Keratinocyte (primary cell): ENCODE measurements around the gene ANKRD10. TPM values are rescaled to one million over a fixed set of nuclear protein-coding genes. Genes with fewer than 3 reads are reported as not detected.

Source experiments
- DNase-seq: peaks from one replicate; pipeline ENCODE4 v3.0.0-alpha.2; 2011; ENCODE audit warnings: low read depth, missing footprints, low spot score
- FAIRE-seq: peaks from 2 replicates; lab custom pipeline; 2011; peaks lifted over from hg19 to GRCh38; lab: Jason Lieb, UNC
- H2AFZ ChIP-seq: 2 replicates; pipeline ENCODE4 v1.6.0; 2012; ENCODE audit warnings: low read length, control low read depth, inconsistent platforms; ENCODE audit not compliant: control insufficient read depth
- H3K27ac ChIP-seq: 2 replicates; pipeline ENCODE4 v1.5.1; 2011; ENCODE audit warnings: low read length; ENCODE audit not compliant: control insufficient read depth, insufficient read depth
- H3K27me3 ChIP-seq: 3 replicates; pipeline ENCODE4 v1.6.0; 2011; ENCODE audit warnings: low read length; ENCODE audit not compliant: control insufficient read depth, insufficient read depth; ENCODE audit errors: extremely low read depth
- H3K36me3 ChIP-seq, 2 experiments: 2 replicates in 1 of 2; 3 replicates in 1 of 2; pipeline ENCODE4 v1.5.1; 2011; ENCODE audit warnings: low read length in 2 of 2, mild to moderate bottlenecking in 1 of 2; ENCODE audit not compliant: control insufficient read depth in 2 of 2, insufficient read depth in 2 of 2; ENCODE audit errors: extremely low read depth in 1 of 2
- H3K4me1 ChIP-seq: 3 replicates; pipeline ENCODE4 v1.5.1; 2011; ENCODE audit warnings: low read length; ENCODE audit not compliant: control insufficient read depth, insufficient read depth; ENCODE audit errors: extremely low read depth
- H3K4me2 ChIP-seq: 3 replicates; pipeline ENCODE4 v1.6.0; 2011; ENCODE audit warnings: low read depth, low read length; ENCODE audit not compliant: control insufficient read depth, insufficient read depth; ENCODE audit errors: extremely low read depth
- H3K4me3 ChIP-seq, 3 experiments: fragments of 200-600 bp in 1 of 3; sonication (generic) in 1 of 3; 2 replicates in 2 of 3; 3 replicates in 1 of 3; pipeline ENCODE4 v1.5.1; 2011 to 2016; ENCODE audit warnings: low read length in 3 of 3, mild to moderate bottlenecking in 3 of 3, control low read depth in 2 of 3, inconsistent platforms in 1 of 3, low read depth in 1 of 3, mixed read lengths in 1 of 3, mixed run types in 1 of 3, moderate library complexity in 1 of 3; ENCODE audit not compliant: control insufficient read depth in 2 of 3, insufficient read depth in 2 of 3; ENCODE audit errors: extremely low read depth in 1 of 3
- H3K79me2 ChIP-seq: 2 replicates; pipeline ENCODE4 v1.6.0; 2012; ENCODE audit warnings: low read length; ENCODE audit not compliant: control insufficient read depth, insufficient read depth
- H3K9ac ChIP-seq: 3 replicates; pipeline ENCODE4 v1.6.0; 2011; ENCODE audit warnings: low read length; ENCODE audit not compliant: control insufficient read depth, insufficient read depth; ENCODE audit errors: extremely low read depth
- H3K9me1 ChIP-seq: 3 replicates; pipeline ENCODE4 v1.6.0; 2011; ENCODE audit warnings: low read length; ENCODE audit not compliant: control insufficient read depth, insufficient read depth; ENCODE audit errors: extremely low read depth
- H3K9me3 ChIP-seq: 2 replicates; pipeline ENCODE4 v1.5.1; 2012; ENCODE audit warnings: low read depth, low read length; ENCODE audit not compliant: control insufficient read depth
- H4K20me1 ChIP-seq: 3 replicates; pipeline ENCODE4 v1.6.0; 2011; ENCODE audit warnings: low read length; ENCODE audit not compliant: control insufficient read depth, insufficient read depth; ENCODE audit errors: extremely low read depth
- EZH2 ChIP-seq: IDR thresholded peaks from one replicate; pipeline ENCODE4 v1.6.1; 2012; ENCODE audit warnings: inconsistent platforms, mild to moderate bottlenecking, low read length, moderate library complexity
- dilution Hi-C: fragments of 300-500 bp; cut with MboI; formaldehyde crosslinking; loops from one replicate; pipeline ENCODE4 v1.7.0; 2020; ENCODE audit warnings: low sequenced_read_pairs; ENCODE audit not compliant: extremely low pct_ligation_motif_present
- polyA plus RNA-seq, 5 experiments: library from polyadenylated mRNA; depleted of rRNA in 3 of 5; stranded (reverse) in 3 of 5; stranded (forward) in 1 of 5; unstranded in 1 of 5; fragments of >200 nt; gene quantifications; 1 replicate in 1 of 5; 2 replicates in 3 of 5; 3 replicates in 1 of 5; pipeline versions ENCODE4 v1.2.1 to v1.2.3, GENCODE V29; 2011 to 2012; ENCODE audit warnings: missing spikeins in 2 of 5, low read depth in 1 of 5, low replicate concordance in 1 of 5
- TF ChIP-seq, protein P1 (sequence below), 3 experiments: IDR thresholded peaks in 1 of 3; conservative IDR thresholded peaks in 1 of 3; optimal IDR thresholded peaks in 1 of 3; 2 replicates in 2 of 3; 3 replicates in 1 of 3; pipeline versions ENCODE3 to v1.5.1; 2011; ENCODE audit warnings: low read length in 3 of 3, mild to moderate bottlenecking in 3 of 3, moderate library complexity in 2 of 3, control low read depth in 1 of 3, inconsistent platforms in 1 of 3; ENCODE audit not compliant: insufficient read depth in 2 of 3; ENCODE audit errors: extremely low read depth in 1 of 3

Gene ANKRD10
- polyA plus RNA-seq, 1 donor (not counting 4 experiments of a cell fraction or from before 2014, with no cell fraction given): 58.1 TPM

DNA sequence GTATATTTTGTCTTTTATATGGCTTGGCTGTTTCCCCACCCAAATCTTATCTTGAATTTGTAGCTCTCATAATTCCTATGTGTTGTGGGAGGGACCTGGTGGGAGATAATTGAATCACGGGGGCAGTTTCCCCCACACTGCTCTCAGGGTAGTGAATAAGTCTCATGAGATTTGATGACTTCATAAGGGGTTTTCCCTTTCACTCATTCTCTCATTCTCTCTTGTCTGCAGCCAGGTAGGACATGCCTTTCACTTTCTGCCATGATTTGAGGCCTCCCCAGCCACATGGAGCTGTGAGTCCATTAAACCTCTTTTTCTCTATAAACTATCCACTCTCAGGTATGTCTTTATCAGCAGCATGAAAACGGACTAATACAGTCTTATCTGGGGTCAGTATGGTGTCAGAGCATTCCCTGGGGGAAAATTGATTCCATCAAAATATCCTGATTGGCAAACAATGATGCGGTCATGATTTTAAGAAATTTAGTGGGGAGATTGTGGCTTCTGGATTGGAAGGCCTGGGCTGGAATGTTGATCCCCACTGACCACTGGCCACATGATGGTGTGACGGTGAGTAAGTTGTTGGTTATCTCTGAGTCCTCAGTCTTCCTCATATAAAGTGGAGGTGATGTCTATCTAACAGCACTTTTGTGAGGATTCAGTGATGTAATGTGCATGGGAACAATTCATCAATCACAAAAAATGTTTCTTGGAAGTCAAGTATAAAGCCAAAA lies 27.5 kb upstream of the ANKRD10 start:
- peaks cover 11% of the 10 kb centered on the region for H3K4me1 ChIP-seq
- no peaks in the 10 kb centered on the region for H3K27me3 ChIP-seq
- no peaks in the 10 kb centered on the region for H3K9me3 ChIP-seq
- H2AFZ ChIP-seq: no peak overlapping the region
- DNase-seq: no peak
- H4K20me1 ChIP-seq: no peaks in the 10 kb centered on the region
- no peaks in the 10 kb centered on the region for H3K9me1 ChIP-seq
- peak overlapping the region; percentile 21 for H3K27ac ChIP-seq
- FAIRE-seq: no peak
- H3K79me2 ChIP-seq: no peaks in the 10 kb centered on the region
- H3K9ac ChIP-seq: no peak overlapping the region
- dilution Hi-C loops: no loop called here
- H3K36me3 ChIP-seq: no peaks in the 10 kb centered on the region
- H3K4me2 ChIP-seq: no peak overlapping the region
- H3K4me3 ChIP-seq: no peak overlapping the region
- no peak for TF ChIP-seq EZH2
- TF ChIP-seq, protein P1, sequence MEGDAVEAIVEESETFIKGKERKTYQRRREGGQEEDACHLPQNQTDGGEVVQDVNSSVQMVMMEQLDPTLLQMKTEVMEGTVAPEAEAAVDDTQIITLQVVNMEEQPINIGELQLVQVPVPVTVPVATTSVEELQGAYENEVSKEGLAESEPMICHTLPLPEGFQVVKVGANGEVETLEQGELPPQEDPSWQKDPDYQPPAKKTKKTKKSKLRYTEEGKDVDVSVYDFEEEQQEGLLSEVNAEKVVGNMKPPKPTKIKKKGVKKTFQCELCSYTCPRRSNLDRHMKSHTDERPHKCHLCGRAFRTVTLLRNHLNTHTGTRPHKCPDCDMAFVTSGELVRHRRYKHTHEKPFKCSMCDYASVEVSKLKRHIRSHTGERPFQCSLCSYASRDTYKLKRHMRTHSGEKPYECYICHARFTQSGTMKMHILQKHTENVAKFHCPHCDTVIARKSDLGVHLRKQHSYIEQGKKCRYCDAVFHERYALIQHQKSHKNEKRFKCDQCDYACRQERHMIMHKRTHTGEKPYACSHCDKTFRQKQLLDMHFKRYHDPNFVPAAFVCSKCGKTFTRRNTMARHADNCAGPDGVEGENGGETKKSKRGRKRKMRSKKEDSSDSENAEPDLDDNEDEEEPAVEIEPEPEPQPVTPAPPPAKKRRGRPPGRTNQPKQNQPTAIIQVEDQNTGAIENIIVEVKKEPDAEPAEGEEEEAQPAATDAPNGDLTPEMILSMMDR (optimal IDR thresholded peaks at IDR 0.05 in 1 of 3, IDR thresholded peaks at IDR 0.05 in 1 of 3, conservative IDR thresholded peaks at IDR 0.05 in 1 of 3; ENCODE audit: extremely low read depth in 1 of 3, insufficient read depth in 2 of 3, low read length in 3 of 3): no peak

DNA sequence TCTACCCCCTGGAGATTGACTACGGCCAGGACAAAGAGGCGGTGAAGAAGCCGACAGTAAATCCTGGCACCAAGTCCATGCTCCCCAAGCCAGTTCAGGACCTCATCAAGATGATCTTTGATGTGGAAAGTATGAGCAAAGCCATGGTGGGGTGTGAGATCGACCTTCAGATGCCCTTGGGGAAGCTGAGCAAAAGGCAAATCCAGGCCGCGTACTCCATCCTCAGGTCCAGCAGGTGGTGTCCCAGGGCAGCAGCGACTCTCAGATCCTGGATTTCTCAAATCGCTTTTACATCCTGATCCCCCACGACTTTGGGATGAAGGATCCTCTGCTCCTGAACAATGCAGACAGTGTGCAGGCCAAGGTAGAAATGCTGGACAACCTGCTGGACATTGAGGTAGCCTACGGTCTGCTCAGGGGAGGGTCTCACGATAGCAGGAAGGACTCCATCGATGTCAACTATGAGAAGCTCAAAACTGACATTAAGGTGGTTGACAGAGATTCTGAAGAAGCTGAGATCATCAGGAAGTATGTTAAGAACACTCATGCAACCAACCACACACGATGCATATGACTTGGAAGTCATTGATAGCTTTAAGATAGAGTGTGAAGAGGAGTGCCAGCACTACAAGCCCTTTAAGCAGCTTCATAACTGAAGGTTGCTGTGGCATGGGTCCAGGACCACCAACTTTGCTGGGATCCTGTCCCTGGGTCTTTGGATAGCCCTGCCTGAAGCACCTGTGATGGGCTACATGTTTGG lies 24.0 kb upstream of the ANKRD10 start:
- dilution Hi-C loops: no loop called here
- H3K27me3 ChIP-seq: no peaks in the 10 kb centered on the region
- no peaks in the 10 kb centered on the region for H3K36me3 ChIP-seq
- FAIRE-seq: no peak
- no peak for DNase-seq
- H3K9me3 ChIP-seq: no peaks in the 10 kb centered on the region
- no peak overlapping the region for H3K9ac ChIP-seq
- H3K4me3 ChIP-seq: no peak overlapping the region
- no peak overlapping the region for H3K4me2 ChIP-seq
- H3K9me1 ChIP-seq: no peaks in the 10 kb centered on the region
- H2AFZ ChIP-seq: no peak overlapping the region
- no peaks in the 10 kb centered on the region for H3K79me2 ChIP-seq
- H4K20me1 ChIP-seq: no peaks in the 10 kb centered on the region
- H3K4me1 ChIP-seq: peaks cover 5% of the 10 kb centered on the region
- no peak overlapping the region for H3K27ac ChIP-seq
- TF ChIP-seq, protein P1 (optimal IDR thresholded peaks at IDR 0.05 in 1 of 3, IDR thresholded peaks at IDR 0.05 in 1 of 3, conservative IDR thresholded peaks at IDR 0.05 in 1 of 3; ENCODE audit: extremely low read depth in 1 of 3, insufficient read depth in 2 of 3, low read length in 3 of 3): no peak
- no peak for TF ChIP-seq EZH2
